Karpas-422 (cell line): ENCODE data around the gene THSD1. TPM values are rescaled to one million over a fixed set of nuclear protein-coding genes. Genes with fewer than 3 reads are reported as not detected.

Source experiments
- DNase-seq: peaks from one replicate; pipeline ENCODE4 v3.0.0-alpha.2; 2015
- H2AFZ ChIP-seq: fragments of 200-600 bp; sonication (generic); 2 replicates; pipeline ENCODE4 v1.6.1; 2014; ENCODE audit warnings: antibody characterized with exemption, low read length, mixed read lengths
- H3K27ac ChIP-seq: fragments of 200-600 bp; sonication (generic); 2 replicates; pipeline ENCODE4 v1.5.1; 2014; ENCODE audit warnings: mild to moderate bottlenecking, low read length, moderate library complexity
- H3K27me3 ChIP-seq: fragments of 200-600 bp; sonication (generic); 2 replicates; pipeline ENCODE4 v1.6.1; 2014; ENCODE audit warnings: low read length, mixed read lengths
- H3K36me3 ChIP-seq: fragments of 200-600 bp; sonication (generic); 2 replicates; pipeline ENCODE4 v1.6.1; 2014; ENCODE audit warnings: low read length, mixed read lengths; ENCODE audit not compliant: insufficient read depth
- H3K4me1 ChIP-seq: fragments of 200-600 bp; sonication (generic); 2 replicates; pipeline ENCODE4 v1.6.1; 2014; ENCODE audit warnings: mild to moderate bottlenecking, low read length, mixed read lengths
- H3K4me2 ChIP-seq: fragments of 200-600 bp; sonication (generic); 2 replicates; pipeline ENCODE4 v1.6.1; 2014; ENCODE audit warnings: low read length, low read depth, mild to moderate bottlenecking; ENCODE audit not compliant: poor library complexity, severe bottlenecking
- H3K4me3 ChIP-seq: fragments of 200-600 bp; sonication (generic); 2 replicates; pipeline ENCODE4 v1.5.1; 2014; ENCODE audit warnings: mild to moderate bottlenecking, antibody characterized with exemption, low read length, mixed read lengths
- H3K79me2 ChIP-seq: fragments of 200-600 bp; sonication (generic); 2 replicates; pipeline ENCODE4 v1.6.1; 2014; ENCODE audit warnings: mild to moderate bottlenecking, low read length, mixed read lengths
- H3K9ac ChIP-seq: fragments of 200-600 bp; sonication (generic); 2 replicates; pipeline ENCODE4 v1.6.0; 2014; ENCODE audit warnings: low read length
- H3K9me2 ChIP-seq: fragments of 200-600 bp; sonication (generic), shearing (Covaris generic); replicated peaks from 2 replicates; pipeline ENCODE4 v1.6.0; 2014; ENCODE audit warnings: mild to moderate bottlenecking, low read length, moderate library complexity; ENCODE audit not compliant: insufficient read depth
- H3K9me3 ChIP-seq: fragments of 300-700, 200-600 bp; sonication (generic); 2 replicates; pipeline ENCODE4 v1.6.1; 2014; ENCODE audit warnings: low read length, mixed read lengths
- H4K20me1 ChIP-seq: fragments of 200-600 bp; sonication (generic); 2 replicates; pipeline ENCODE4 v1.6.1; 2014; ENCODE audit warnings: mild to moderate bottlenecking, antibody characterized with exemption, low read length, low read depth; ENCODE audit not compliant: insufficient read depth
- total RNA-seq: library from RNA; depleted of rRNA; stranded (reverse); fragments of >200 nt; shearing (Covaris generic); gene quantifications from 2 replicates; pipeline ENCODE4 v1.2.3, GENCODE V29; 2014; ENCODE audit warnings: low replicate concordance

The THSD1 gene
- total RNA-seq, 1 experiment from 2014 or later: 1.6 TPM

- peaks cover 4% of the 10 kb centered on the region; the same call in 1 of the 2 replicates for H3K4me1 ChIP-seq
- no peaks in the 10 kb centered on the region for H3K9me2 ChIP-seq
- H3K27ac ChIP-seq: no peak overlapping the region
- no peak overlapping the region for H3K4me3 ChIP-seq
- H3K79me2 ChIP-seq: no peaks in the 10 kb centered on the region
- no peak overlapping the region for H2AFZ ChIP-seq
- no peaks in the 10 kb centered on the region for H3K9me3 ChIP-seq
- no peak for DNase-seq
- no peak overlapping the region for H3K9ac ChIP-seq
- peaks cover 2% of the 10 kb centered on the region; the same call in 1 of the 2 replicates for H3K36me3 ChIP-seq
- no peaks in the 10 kb centered on the region for H3K27me3 ChIP-seq
- H4K20me1 ChIP-seq: no peaks in the 10 kb centered on the region
- no peak overlapping the region for H3K4me2 ChIP-seq
Observed at GRCh38 chr13:52406629-52407028, 657 bp upstream of the THSD1 start.

GRCh38 chr13:52405369-52405766 lies 604 bp downstream of the THSD1 start:
- H3K4me2 ChIP-seq: no peak overlapping the region
- DNase-seq: no peak

DNA sequence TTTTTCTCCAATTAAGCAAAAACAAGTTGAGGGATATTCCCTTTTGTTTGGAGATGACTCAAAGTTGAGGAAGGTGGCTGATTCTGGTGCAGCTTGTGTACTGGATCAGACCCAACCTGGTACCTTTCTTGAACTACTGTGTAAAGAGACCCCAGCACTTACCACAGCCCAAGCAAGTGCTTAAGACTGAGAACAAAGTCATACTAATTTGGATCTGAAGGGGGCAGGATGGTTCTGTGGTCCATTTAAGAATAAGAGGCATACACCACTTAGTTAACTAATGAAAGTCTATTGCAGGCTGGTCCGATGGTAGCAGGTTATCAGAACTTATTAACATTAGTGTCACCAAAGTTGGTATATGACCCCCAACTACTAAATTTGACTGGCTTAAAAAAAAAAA lies 6.3 kb downstream of the THSD1 start:
- no peak overlapping the region for H3K9ac ChIP-seq
- no peak overlapping the region for H3K4me2 ChIP-seq
- H3K9me3 ChIP-seq: no peaks in the 10 kb centered on the region
- peaks cover 4% of the 10 kb centered on the region; the same call in 1 of the 2 replicates for H3K4me1 ChIP-seq
- no peaks in the 10 kb centered on the region for H3K79me2 ChIP-seq
- DNase-seq: peak; percentile 58
- H3K9me2 ChIP-seq: no peaks in the 10 kb centered on the region
- no peak overlapping the region for H3K27ac ChIP-seq
- no peaks in the 10 kb centered on the region for H4K20me1 ChIP-seq
- no peak overlapping the region for H3K4me3 ChIP-seq
- no peaks in the 10 kb centered on the region for H3K27me3 ChIP-seq
- H2AFZ ChIP-seq: no peak overlapping the region
- H3K36me3 ChIP-seq: no peaks in the 10 kb centered on the region

More at GRCh38 chr13:52405369-52405766, 604 bp downstream of the THSD1 start:
- H4K20me1 ChIP-seq: no peaks in the 10 kb centered on the region
- H3K36me3 ChIP-seq: no peaks in the 10 kb centered on the region
- H3K9me2 ChIP-seq: no peaks in the 10 kb centered on the region
- no peaks in the 10 kb centered on the region for H3K27me3 ChIP-seq
- no peaks in the 10 kb centered on the region for H3K79me2 ChIP-seq
- peaks cover 4% of the 10 kb centered on the region; the same call in 1 of the 2 replicates for H3K4me1 ChIP-seq
- no peak overlapping the region for H3K27ac ChIP-seq
- H3K4me3 ChIP-seq: no peak overlapping the region
- H3K9me3 ChIP-seq: no peaks in the 10 kb centered on the region
- no peak overlapping the region for H3K9ac ChIP-seq
- no peak overlapping the region for H2AFZ ChIP-seq

DNA sequence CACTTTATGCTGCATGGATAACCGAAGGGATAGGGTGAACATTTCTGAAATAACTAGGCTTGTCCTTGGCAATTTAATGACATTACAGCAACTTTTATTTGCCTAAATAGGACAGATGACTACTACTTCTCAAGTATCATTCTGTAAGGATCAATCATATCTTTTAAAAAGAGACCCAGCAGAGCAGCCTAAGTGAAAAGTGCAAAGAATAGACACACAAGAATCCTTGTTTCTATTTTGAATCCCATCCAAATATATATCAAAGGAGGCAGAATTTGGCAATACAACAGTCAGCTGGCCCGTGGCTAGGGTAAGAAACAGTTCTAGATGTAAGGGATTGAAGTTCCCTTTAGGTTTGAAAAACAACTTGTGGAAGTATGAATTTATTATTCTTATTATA lies 6.9 kb downstream of the THSD1 start:
- Histone ChIP-seq H3K4me3 (no peak overlapping the region), H3K27me3 (no peaks in the 10 kb centered on the region), H4K20me1 (no peaks in the 10 kb centered on the region), H3K9me2 (no peaks in the 10 kb centered on the region), H3K9me3 (no peaks in the 10 kb centered on the region), H3K4me1 (no peaks in the 10 kb centered on the region), H3K27ac (no peak overlapping the region), H2AFZ (no peak overlapping the region), H3K36me3 (no peaks in the 10 kb centered on the region), H3K9ac (no peak overlapping the region), H3K79me2 (no peaks in the 10 kb centered on the region), H3K4me2 (no peak overlapping the region)
- no peak for DNase-seq

- H3K27me3 ChIP-seq: no peaks in the 10 kb centered on the region
- no peaks in the 10 kb centered on the region for H3K36me3 ChIP-seq
- H3K9me3 ChIP-seq: no peaks in the 10 kb centered on the region
- H4K20me1 ChIP-seq: no peaks in the 10 kb centered on the region
- no peak overlapping the region for H2AFZ ChIP-seq
- no peak for DNase-seq
- no peak overlapping the region for H3K4me2 ChIP-seq
- no peaks in the 10 kb centered on the region for H3K9me2 ChIP-seq
- H3K4me3 ChIP-seq: no peak overlapping the region
- no peak overlapping the region for H3K9ac ChIP-seq
- no peaks in the 10 kb centered on the region for H3K79me2 ChIP-seq
- H3K4me1 ChIP-seq: no peaks in the 10 kb centered on the region
- H3K27ac ChIP-seq: no peak overlapping the region
Observed at GRCh38 chr13:52395704-52396103, 10.3 kb downstream of the THSD1 start.

GRCh38 chr13:52394586-52394985 lies 11.4 kb downstream of the THSD1 start:
- Histone ChIP-seq H3K36me3 (no peaks in the 10 kb centered on the region), H3K4me1 (no peaks in the 10 kb centered on the region), H2AFZ (no peak overlapping the region), H3K4me3 (no peak overlapping the region), H3K9ac (no peak overlapping the region), H3K9me3 (no peaks in the 10 kb centered on the region), H4K20me1 (no peaks in the 10 kb centered on the region), H3K4me2 (no peak overlapping the region), H3K27ac (no peak overlapping the region), H3K79me2 (no peaks in the 10 kb centered on the region), H3K27me3 (no peaks in the 10 kb centered on the region), H3K9me2 (no peaks in the 10 kb centered on the region)
- no peak for DNase-seq

DNA sequence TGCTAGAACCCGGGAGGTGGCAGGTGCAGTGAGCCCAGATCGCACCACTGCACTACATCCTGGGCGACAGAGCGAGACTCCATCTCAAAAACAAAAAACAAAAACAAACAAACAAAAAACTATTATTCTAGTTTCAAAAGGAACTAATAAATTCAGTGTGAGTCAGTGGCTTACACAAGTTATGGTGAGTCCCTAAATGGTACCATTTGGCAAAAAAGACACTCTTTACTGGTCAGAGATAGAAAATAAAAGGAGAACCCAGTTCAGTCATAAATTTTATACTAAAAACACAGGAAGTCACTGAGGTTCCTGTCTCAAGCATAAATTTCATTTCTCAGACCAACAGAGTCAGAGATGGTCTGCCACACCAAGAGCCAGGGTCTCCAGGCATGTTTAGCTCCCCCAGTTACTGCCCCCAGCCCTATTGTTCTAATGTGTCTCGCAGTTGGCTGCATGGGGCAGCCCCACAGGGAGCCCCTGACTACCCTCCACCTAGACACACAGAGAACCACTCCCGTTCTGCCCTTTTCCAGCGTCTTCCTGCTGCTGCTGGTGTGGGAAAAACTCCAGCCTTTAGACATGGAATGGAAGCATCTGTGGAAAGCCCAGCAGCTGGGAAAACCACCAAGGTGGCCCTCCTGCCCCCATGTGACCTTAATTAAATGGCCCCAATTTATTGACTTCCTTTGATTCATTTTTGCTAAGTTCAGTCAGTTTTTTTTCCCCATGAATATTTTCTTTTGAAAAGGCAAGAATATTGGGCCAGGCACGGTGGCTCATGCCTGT lies 12.2 kb downstream of the THSD1 start:
- Histone ChIP-seq H3K4me1 (no peaks in the 10 kb centered on the region), H2AFZ (no peak overlapping the region), H3K79me2 (no peaks in the 10 kb centered on the region), H3K36me3 (no peaks in the 10 kb centered on the region), H3K9me2 (no peaks in the 10 kb centered on the region), H3K4me3 (no peak overlapping the region), H3K27ac (no peak overlapping the region), H3K9me3 (no peaks in the 10 kb centered on the region), H3K9ac (no peak overlapping the region), H4K20me1 (no peaks in the 10 kb centered on the region), H3K27me3 (no peaks in the 10 kb centered on the region), H3K4me2 (no peak overlapping the region)
- no peak for DNase-seq

DNA sequence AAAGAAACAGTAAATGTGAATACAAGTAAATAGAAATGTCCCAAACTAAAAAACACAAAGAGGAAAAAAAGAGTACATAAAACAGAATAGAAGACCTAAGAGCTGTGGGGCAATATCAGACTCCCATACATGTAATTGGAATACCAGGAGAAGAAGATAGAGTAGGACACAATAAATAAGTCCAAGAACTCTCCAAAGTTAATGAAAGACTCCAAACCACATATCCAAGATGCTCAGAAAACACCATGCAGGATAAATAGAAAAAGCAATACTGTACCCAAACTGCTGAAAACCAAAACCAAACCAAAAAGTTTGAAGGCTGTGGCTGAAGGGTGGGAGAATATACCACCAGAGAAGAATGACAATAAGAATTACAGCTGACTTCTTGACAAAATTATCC lies 18.3 kb downstream of the THSD1 start:
- H3K4me3 ChIP-seq: no peak overlapping the region
- no peaks in the 10 kb centered on the region for H3K9me3 ChIP-seq
- H3K27me3 ChIP-seq: no peaks in the 10 kb centered on the region

More for the DNA sequence above, 18.3 kb downstream of the THSD1 start:
- Histone ChIP-seq H3K36me3 (no peaks in the 10 kb centered on the region), H3K27ac (no peak overlapping the region), H3K9ac (no peak overlapping the region), H4K20me1 (no peaks in the 10 kb centered on the region), H3K79me2 (no peaks in the 10 kb centered on the region), H3K4me1 (no peaks in the 10 kb centered on the region), H3K9me2 (no peaks in the 10 kb centered on the region), H2AFZ (no peak overlapping the region), H3K4me2 (no peak overlapping the region)
- DNase-seq: no peak
